Epithelial cell of proximal tubule (primary cell): ENCODE results near the gene TRIM17. TPM values are rescaled to one million over a fixed set of nuclear protein-coding genes. Genes with fewer than 3 reads are reported as not detected.
A peak's percentile ranks its signal among the peaks of the same experiment; 100 is the strongest.

ENCODE experiments used
- DNase-seq: peaks from one replicate; pipeline ENCODE4 v3.0.0-alpha.2; 2011; ENCODE audit warnings: low read depth
- H3K4me3 ChIP-seq: 2 replicates; pipeline ENCODE4 v1.5.1; 2011; ENCODE audit warnings: low read depth, mild to moderate bottlenecking, low read length
- CTCF ChIP-seq: conservative IDR thresholded peaks from 2 replicates; pipeline ENCODE4 v1.5.1; 2012; ENCODE audit warnings: low read depth, mild to moderate bottlenecking, low read length
- total RNA-seq: library from RNA; depleted of rRNA; stranded (reverse); fragments of >200 nt; gene quantifications from 2 replicates; pipeline ENCODE4 v1.2.3, GENCODE V29; 2015

The TRIM17 gene
- total RNA-seq, 1 donor from 2014 or later: 10.4 TPM

- H3K4me3 ChIP-seq: peak overlapping the region; percentile 11
- TF ChIP-seq CTCF: no peak
- no peak for DNase-seq
Measured at GRCh38 chr1:228373004-228373680, 43.5 kb downstream of the TRIM17 start.

- H3K4me3 ChIP-seq: peak overlapping the region; percentile 11
- DNase-seq: no peak
- TF ChIP-seq CTCF: no peak
Measured at GRCh38 chr1:228372183-228373003, 44.3 kb downstream of the TRIM17 start.

- H3K4me3 ChIP-seq: no peak overlapping the region
- no peak for TF ChIP-seq CTCF
- no peak for DNase-seq
Measured at GRCh38 chr1:228371741-228372182, 44.9 kb downstream of the TRIM17 start.

- DNase-seq: no peak
- no peak for TF ChIP-seq CTCF
- H3K4me3 ChIP-seq: no peak overlapping the region
Measured at GRCh38 chr1:228370941-228371740, 45.5 kb downstream of the TRIM17 start.

GRCh38 chr1:228370439-228370940 lies 46.2 kb downstream of the TRIM17 start:
- no peak for DNase-seq
- no peak for TF ChIP-seq CTCF
- H3K4me3 ChIP-seq: no peak overlapping the region

GRCh38 chr1:228369608-228370438 lies 46.8 kb downstream of the TRIM17 start:
- no peak overlapping the region for H3K4me3 ChIP-seq
- DNase-seq: no peak

More at GRCh38 chr1:228369608-228370438, 46.8 kb downstream of the TRIM17 start:
- TF ChIP-seq CTCF: no peak
